Cerebellar cortex (tissue), 1 donor: ENCODE results near the gene NEUROD4.

ENCODE experiments used
- DNase-seq: peaks from one replicate; pipeline ENCODE4 v3.0.0-alpha.2; 2015; ENCODE audit warnings: low spot score

NEUROD4 gene

DNA sequence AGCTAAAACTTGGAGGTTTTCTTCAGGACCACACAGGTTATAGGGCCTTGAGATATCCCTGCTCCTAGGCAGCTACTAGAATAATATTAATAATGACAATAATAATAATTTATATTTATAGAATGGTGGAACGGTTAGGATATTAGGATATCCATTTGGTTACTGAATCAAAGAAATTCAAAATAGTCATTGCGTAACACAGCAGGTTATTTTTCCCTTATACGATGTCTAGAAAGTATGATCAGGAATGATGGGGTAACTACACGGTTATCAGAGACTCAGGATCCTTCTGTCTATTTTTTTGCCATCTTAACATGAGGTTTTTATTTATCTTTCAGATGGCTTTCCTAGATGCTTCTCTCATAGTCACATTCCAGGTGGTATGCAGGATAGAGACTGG lies 39.0 kb downstream of the NEUROD4 start:
- DNase-seq, result no peak

DNA sequence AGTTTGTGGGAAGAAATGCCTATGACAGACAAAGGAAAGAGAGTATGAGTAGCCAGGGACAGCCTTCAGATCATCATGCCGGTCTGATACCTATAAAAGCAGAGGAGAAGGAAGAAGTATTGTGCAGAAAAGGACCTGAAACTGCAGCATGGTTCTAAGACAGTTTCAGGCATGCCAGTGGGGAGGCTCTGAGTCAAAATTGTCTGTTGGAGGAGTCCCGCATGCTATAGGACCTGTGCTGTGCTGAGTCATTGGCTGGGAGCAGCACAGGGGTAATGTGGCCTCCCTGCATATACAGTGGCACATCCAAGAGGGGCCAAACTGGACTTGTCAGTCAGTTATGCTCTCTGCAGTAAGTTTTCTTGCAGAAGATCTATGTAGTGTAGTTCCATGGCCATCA lies 40.7 kb downstream of the NEUROD4 start:
- DNase-seq, result no peak

DNA sequence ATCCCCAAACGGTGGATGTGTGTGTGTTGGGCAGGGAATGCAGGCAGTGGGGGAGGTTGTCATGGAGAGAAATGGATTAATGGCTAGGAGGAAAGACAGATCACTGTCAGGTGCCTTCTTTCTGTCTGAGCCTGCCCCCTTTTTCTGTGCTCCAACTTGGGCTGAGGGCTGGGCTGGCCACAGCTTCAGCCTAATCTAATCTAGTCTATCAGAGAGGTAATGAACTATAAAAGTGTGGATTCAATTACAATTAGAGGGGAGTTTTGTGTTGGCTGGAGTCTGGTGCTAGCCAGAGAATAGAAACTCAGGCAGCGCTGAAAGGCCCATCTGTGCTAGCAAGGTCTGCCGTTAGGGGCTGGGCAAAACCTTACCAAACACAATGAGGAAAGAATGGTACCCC lies 41.2 kb downstream of the NEUROD4 start:
- no peak for DNase-seq

- DNase-seq, result no peak
Measured at GRCh38 chr12:55063291-55063690, 43.5 kb downstream of the NEUROD4 start.

GRCh38 chr12:55065535-55065934 lies 45.8 kb downstream of the NEUROD4 start:
- DNase-seq, result no peak

DNA sequence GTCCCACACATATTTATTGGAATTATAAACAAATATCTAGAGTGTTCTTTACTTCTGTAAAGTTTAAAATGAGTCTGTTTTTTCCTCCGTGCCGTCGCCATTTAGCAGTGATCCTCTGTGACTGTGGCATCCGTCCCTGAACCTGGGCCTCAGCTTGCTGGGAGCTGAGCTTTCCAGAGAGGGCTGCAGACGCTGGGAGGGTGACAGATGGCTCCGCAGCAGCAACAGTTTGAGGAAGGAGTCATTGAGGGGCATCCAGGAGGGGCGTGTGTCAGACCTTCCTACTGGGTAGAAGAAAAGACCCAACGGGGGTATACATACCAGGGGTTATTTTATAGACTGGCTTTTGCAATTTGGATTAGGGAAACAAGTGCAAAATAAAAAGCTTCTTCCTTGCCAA lies 47.9 kb downstream of the NEUROD4 start:
- no peak for DNase-seq

- DNase-seq, result peak; percentile 40
Measured at GRCh38 chr12:55068416-55069010, 48.7 kb downstream of the NEUROD4 start.

DNA sequence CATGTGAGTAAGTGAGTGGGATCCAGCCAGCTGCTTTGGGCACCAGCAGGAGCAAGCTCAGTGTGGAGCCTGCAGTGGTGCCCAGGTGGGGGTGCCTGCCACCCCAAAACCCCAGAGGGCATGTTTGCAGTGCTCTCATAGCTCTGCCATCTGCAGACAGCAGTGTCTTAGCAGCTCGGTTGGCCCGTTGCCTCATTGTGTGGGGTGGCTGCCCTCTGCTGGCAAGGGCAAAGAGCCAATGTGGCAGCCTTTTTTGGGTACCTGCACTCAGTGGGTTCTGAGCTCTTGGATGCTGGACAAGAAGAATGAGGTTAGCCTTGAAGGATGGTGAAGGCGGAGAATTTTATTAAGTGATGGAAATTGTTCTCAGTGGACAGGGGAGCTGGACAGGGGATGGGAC lies 52.3 kb downstream of the NEUROD4 start:
- DNase-seq, result peak; percentile 39

DNA sequence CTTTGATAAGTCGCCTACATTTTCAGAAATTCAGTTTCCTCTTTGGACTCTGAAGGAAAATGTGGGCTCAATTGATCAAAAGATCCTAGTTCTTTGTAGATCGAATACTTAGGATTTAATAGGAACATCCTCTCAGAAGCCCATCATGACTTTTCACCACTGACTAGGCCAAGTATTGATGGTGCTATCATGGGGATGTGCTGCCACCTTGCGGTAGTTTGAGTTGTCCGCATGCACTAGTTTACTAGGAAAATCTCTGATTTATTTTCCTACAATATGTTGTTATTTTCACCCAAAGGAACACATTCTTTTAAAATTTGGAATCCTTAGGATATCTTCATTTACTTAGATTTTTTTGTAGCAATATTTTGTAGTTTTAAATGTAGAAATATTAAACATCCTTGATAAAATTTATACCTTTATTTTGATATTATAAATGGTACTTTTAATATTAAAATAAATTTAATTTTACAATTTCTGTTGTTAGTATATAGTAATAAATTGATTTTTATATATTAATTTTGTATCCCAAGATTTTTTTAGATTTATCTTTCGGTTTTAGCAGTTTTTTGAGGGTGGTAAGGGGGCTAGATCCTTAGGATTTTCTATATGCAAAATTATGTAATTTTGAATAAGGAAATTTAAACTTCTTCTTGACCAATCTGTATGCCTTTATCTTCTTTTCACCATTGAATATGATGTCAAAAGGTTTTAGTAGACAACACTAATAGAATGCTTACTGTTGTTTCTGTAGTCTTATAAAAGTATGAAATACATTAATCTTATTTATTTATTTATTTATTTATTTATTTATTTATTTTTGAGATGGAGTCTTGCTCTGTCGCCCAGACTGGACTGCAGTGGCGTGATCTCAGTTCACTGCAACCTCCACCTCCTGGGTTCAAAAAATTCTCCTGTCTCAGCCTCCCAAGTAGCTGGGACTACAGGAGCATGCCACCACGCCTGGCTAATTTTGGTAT lies 53.6 kb downstream of the NEUROD4 start:
- peak; percentile 76 for DNase-seq

DNA sequence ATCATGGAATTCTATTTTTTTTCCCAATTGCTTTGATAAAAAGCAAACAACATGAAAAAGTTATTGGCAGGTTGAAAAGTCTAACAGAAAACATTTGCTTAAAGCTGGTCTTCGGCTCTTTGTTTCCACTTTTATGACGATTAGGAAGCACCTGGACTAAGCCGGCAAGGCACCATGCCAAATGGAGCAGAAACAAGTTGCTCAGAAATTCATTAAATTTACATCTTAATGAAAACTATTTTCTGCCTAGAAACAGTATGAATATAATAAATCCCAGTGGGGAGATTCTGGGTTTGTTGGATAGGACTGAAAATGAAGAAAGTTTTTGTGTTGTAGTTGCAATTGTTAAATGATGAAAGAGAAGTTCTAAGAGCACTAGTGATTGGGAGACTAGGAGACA lies 55.0 kb downstream of the NEUROD4 start:
- DNase-seq, result no peak
